IPS-18a (cell line): Measurements from ENCODE around the gene KCNJ4.
"Not testable (repeated sequence)": the region's sequence is repeated elsewhere in the genome, so short reads cannot be mapped to it uniquely, and the experiment has no call there.

Source experiments
- H3K27ac ChIP-seq: one replicate; pipeline ENCODE4 v1.5.1; 2013; ENCODE audit warnings: low read length
- H3K27me3 ChIP-seq: one replicate; pipeline ENCODE4 v1.6.1; 2013; ENCODE audit warnings: mild to moderate bottlenecking, low read length; ENCODE audit not compliant: control insufficient read depth, insufficient read depth
- H3K36me3 ChIP-seq: one replicate; pipeline ENCODE4 v1.6.1; 2013; ENCODE audit warnings: low read depth, low read length; ENCODE audit not compliant: control insufficient read depth
- H3K4me1 ChIP-seq: one replicate; pipeline ENCODE4 v1.6.1; 2013; ENCODE audit warnings: low read depth, low read length; ENCODE audit not compliant: control insufficient read depth
- H3K4me3 ChIP-seq: one replicate; pipeline ENCODE4 v1.5.1; 2013; ENCODE audit warnings: low read length
- H3K9ac ChIP-seq: one replicate; pipeline ENCODE4 v1.6.1; 2013; ENCODE audit warnings: mild to moderate bottlenecking, low read length, moderate library complexity
- H3K9me3 ChIP-seq: one replicate; pipeline ENCODE4 v1.6.1; 2013; ENCODE audit warnings: low read depth, low read length; ENCODE audit not compliant: control insufficient read depth

KCNJ4 gene

DNA sequence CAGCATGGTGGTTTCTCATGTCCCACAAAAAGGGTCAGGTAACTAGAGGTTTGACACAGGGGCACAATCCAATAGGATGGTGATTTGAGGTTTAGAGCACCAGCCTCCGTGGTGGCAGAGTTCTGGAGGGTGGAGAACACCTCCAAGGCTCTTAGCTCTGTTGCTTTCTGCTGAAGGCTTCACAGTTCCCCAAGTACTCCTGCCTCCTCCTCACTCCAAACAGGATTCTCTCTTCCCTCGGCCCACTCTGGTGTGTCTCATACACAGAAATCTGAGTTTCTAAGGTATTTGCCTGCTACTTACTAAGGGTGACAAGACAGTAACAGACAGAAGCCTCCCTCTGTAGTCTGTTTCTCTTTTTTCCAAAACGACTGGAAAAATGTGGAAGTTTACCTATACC is 73.6 kb downstream of the KCNJ4 start:
- not testable (repeated sequence) for H3K9me3 ChIP-seq, H3K27ac ChIP-seq, H3K27me3 ChIP-seq, H3K4me3 ChIP-seq, H3K9ac ChIP-seq
- Histone ChIP-seq H3K4me1 (peaks cover 11% of the 10 kb centered on the region), H3K36me3 (peaks cover 18% of the 10 kb centered on the region)
